ENCODE measurements around the gene PTGER2. TPM values are rescaled to one million over a fixed set of nuclear protein-coding genes. Genes with fewer than 3 reads are reported as not detected.

The PTGER2 gene
- total and polyA plus RNA-seq, 8 donors: 1.3 to 22.0 (median 10.6) TPM

DNA sequence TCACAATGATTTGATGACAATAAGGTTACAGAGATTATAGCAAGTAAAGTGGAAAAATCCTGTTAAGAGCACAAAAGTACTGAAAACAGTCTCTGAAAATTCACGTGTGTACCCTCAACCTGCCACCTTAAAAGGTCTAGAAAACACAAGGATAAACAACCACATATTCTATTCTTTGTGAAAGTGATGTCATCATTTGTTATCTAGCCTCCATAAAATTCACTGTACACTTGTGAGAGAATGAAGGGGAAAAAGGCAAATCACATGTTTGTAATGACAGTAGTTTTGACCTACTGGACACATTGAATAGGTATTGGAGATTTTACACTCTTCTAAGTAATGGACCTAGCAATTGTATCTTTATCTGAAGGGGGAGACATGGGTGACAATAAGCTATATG is 42.6 kb upstream of the PTGER2 start:
- Histone ChIP-seq H3K27ac (no peak overlapping the region), H3K4me3 (no peak overlapping the region), H3K9me3 (no peaks in the 10 kb centered on the region), H3K36me3 (no peaks in the 10 kb centered on the region), H3K27me3 (peaks cover 12 to 34% (median 22%) of the 10 kb centered on the region in 3 donors), H3K4me1 (peaks cover 16 to 28% (median 20%) of the 10 kb centered on the region in 4 donors)
- TF ChIP-seq, protein P1, sequence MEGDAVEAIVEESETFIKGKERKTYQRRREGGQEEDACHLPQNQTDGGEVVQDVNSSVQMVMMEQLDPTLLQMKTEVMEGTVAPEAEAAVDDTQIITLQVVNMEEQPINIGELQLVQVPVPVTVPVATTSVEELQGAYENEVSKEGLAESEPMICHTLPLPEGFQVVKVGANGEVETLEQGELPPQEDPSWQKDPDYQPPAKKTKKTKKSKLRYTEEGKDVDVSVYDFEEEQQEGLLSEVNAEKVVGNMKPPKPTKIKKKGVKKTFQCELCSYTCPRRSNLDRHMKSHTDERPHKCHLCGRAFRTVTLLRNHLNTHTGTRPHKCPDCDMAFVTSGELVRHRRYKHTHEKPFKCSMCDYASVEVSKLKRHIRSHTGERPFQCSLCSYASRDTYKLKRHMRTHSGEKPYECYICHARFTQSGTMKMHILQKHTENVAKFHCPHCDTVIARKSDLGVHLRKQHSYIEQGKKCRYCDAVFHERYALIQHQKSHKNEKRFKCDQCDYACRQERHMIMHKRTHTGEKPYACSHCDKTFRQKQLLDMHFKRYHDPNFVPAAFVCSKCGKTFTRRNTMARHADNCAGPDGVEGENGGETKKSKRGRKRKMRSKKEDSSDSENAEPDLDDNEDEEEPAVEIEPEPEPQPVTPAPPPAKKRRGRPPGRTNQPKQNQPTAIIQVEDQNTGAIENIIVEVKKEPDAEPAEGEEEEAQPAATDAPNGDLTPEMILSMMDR (IDR thresholded peaks at IDR 0.05): no peak
- no peak for TF ChIP-seq POLR2A (IDR thresholded peaks at IDR 0.05)
- TF ChIP-seq EP300 (IDR thresholded peaks at IDR 0.05): no peak
- no peak for TF ChIP-seq POLR2AphosphoS5 (IDR thresholded peaks at IDR 0.05)
- 70 to 89% (median 75%) methylated on average over 1 of the region's 1 CpG for WGBS, 5 donors
- intact Hi-C loops (cut with DNase I; ENCODE audit: low total_unique reads): no loop called here
- no peak for DNase-seq

DNA sequence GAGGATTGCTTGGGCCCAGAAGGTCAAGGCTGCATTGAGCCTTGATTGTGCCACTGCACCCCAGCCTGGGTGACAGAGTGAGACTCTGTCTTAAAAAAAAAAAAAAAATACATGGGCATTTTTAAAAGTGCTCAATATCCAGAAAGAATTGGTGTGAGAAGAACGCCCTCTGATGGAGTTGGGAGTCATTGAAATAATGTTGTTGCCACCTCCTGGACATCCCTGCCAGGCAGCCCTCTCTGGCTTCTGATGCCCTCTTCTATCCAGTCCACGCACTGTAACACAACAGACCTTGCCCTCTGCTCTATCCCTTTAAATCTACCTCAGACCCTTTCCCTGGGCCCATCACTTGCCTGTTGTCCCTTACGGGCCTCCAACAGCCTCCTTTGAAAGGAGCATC is 41.7 kb upstream of the PTGER2 start:
- TF ChIP-seq EP300 (IDR thresholded peaks at IDR 0.05): no peak
- TF ChIP-seq, protein P1 (IDR thresholded peaks at IDR 0.05): no peak
- no peak for TF ChIP-seq POLR2AphosphoS5 (IDR thresholded peaks at IDR 0.05)
- no peak for TF ChIP-seq POLR2A (IDR thresholded peaks at IDR 0.05)
- H3K4me1 ChIP-seq: peaks cover 15 to 21% (median 17%) of the 10 kb centered on the region in 4 donors
- H3K36me3 ChIP-seq: no peaks in the 10 kb centered on the region
- H3K9me3 ChIP-seq: no peaks in the 10 kb centered on the region
- H3K27ac ChIP-seq: no peak overlapping the region
- peaks cover 9 to 26% (median 20%) of the 10 kb centered on the region in 3 donors for H3K27me3 ChIP-seq
- no peak overlapping the region for H3K4me3 ChIP-seq
- 50 to 67% (median 59%) methylated on average over 3 of the region's 3 CpGs for WGBS, 5 donors
- DNase-seq: no peak
- intact Hi-C loops (cut with DNase I; ENCODE audit: low total_unique reads): no loop called here

DNA sequence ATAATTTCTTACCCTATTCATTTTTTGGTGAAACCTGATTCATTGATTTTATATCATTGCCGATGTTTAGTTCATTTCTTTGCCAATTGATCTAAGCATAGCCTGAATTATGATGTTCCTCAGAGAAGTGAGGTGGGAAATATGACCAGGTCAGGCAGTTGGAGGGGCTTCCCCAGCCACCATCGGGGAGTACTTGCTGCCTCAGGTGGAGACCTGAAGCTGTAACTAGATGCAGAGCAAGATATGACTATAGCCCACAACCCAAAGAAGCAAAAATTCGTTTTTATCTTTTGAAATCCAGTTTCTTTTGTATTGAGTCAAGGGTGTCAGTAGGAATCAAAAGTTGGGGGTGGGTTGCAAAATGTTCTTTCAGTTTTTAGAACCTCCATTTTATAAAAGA is 38.7 kb upstream of the PTGER2 start:
- WGBS, 5 donors: 43 to 64% (median 56%) methylated on average over 3 of the region's 3 CpGs
- Histone ChIP-seq H3K27ac (no peak overlapping the region), H3K9me3 (no peaks in the 10 kb centered on the region), H3K36me3 (no peaks in the 10 kb centered on the region), H3K4me1 (no peaks in the 10 kb centered on the region), H3K27me3 (no peaks in the 10 kb centered on the region), H3K4me3 (no peak overlapping the region)
- intact Hi-C loops (cut with DNase I; ENCODE audit: low total_unique reads): no loop called here
- TF ChIP-seq POLR2A (IDR thresholded peaks at IDR 0.05) (no peak), EP300 (IDR thresholded peaks at IDR 0.05) (no peak), POLR2AphosphoS5 (IDR thresholded peaks at IDR 0.05) (no peak)
- TF ChIP-seq, protein P1 (IDR thresholded peaks at IDR 0.05): no peak
- DNase-seq: no peak

DNA sequence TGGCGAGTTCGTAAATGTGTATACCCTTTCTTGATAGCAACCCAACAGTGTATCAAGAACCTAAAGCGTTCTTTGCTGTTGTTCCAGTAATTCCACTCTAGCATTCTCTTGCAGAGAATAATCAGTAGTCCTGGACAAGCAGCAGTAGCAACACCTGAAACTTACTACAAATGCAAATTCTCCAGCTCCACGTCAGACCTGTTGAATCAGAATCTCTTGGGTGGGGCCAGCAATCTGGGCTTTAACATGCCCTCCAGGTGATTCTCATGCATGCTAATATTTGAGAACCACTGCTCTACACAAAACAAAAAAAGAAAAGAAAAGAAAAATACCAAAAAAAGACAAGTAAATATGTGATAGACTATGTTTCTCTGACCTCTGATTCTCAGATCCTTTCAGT is 36.6 kb upstream of the PTGER2 start:
- intact Hi-C loops (cut with DNase I; ENCODE audit: low total_unique reads): no loop called here
- Histone ChIP-seq H3K36me3 (no peaks in the 10 kb centered on the region), H3K9me3 (no peaks in the 10 kb centered on the region), H3K27me3 (no peaks in the 10 kb centered on the region), H3K4me1 (no peaks in the 10 kb centered on the region), H3K27ac (no peak overlapping the region), H3K4me3 (no peak overlapping the region)
- 69 to 92% (median 83%) methylated on average over 4 of the region's 4 CpGs for WGBS, 5 donors
- TF ChIP-seq, protein P1 (IDR thresholded peaks at IDR 0.05): no peak
- TF ChIP-seq POLR2A (IDR thresholded peaks at IDR 0.05) (no peak), EP300 (IDR thresholded peaks at IDR 0.05) (no peak), POLR2AphosphoS5 (IDR thresholded peaks at IDR 0.05) (no peak)
- DNase-seq: no peak
